LNCaP clone FGC (cell line): Measurements from ENCODE around the gene SPATA3.
A peak's percentile ranks its signal among the peaks of the same experiment; 100 is the strongest.

ENCODE experiments used
- DNase-seq: peaks from one replicate; pipeline ENCODE4 v3.0.0-alpha.2; 2011; ENCODE audit warnings: low read depth
- H3K4me3 ChIP-seq: 2 replicates; pipeline ENCODE4 v1.5.1; 2011; ENCODE audit warnings: mild to moderate bottlenecking, low read depth, low read length, control low read depth
- TF ChIP-seq, protein P1 (sequence below): IDR thresholded peaks from 2 replicates; pipeline ENCODE4 v1.5.1; 2012; ENCODE audit warnings: mild to moderate bottlenecking; ENCODE audit not compliant: control insufficient read depth, insufficient read depth; ENCODE audit errors: extremely low read depth

The SPATA3 gene

GRCh38 chr2:230991598-230991997 is 4.3 kb upstream of the SPATA3 start:
- no peak overlapping the region for H3K4me3 ChIP-seq
- DNase-seq, result no peak
- TF ChIP-seq, protein P1, sequence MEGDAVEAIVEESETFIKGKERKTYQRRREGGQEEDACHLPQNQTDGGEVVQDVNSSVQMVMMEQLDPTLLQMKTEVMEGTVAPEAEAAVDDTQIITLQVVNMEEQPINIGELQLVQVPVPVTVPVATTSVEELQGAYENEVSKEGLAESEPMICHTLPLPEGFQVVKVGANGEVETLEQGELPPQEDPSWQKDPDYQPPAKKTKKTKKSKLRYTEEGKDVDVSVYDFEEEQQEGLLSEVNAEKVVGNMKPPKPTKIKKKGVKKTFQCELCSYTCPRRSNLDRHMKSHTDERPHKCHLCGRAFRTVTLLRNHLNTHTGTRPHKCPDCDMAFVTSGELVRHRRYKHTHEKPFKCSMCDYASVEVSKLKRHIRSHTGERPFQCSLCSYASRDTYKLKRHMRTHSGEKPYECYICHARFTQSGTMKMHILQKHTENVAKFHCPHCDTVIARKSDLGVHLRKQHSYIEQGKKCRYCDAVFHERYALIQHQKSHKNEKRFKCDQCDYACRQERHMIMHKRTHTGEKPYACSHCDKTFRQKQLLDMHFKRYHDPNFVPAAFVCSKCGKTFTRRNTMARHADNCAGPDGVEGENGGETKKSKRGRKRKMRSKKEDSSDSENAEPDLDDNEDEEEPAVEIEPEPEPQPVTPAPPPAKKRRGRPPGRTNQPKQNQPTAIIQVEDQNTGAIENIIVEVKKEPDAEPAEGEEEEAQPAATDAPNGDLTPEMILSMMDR, result no peak

DNA sequence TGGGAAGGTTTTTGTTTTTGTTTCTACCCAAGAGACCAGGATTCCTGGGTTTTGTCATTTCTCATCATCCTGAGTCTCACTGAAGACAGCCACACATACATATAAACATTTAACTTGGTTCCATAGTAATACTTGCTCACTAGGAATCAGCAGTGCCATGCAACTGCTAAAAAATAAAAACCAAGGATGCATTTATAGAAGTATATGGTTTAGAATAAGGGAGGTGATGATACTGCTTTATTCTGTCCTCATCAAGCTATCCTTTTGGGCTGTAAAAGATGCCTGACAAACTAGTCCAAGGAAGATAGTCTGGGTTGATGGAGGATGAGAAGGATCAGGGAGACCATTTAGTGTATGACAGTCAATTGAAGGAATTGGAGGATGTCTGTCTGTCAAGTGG is 740 bp downstream of the SPATA3 start:
- TF ChIP-seq, protein P1, result no peak
- DNase-seq, result no peak

DNA sequence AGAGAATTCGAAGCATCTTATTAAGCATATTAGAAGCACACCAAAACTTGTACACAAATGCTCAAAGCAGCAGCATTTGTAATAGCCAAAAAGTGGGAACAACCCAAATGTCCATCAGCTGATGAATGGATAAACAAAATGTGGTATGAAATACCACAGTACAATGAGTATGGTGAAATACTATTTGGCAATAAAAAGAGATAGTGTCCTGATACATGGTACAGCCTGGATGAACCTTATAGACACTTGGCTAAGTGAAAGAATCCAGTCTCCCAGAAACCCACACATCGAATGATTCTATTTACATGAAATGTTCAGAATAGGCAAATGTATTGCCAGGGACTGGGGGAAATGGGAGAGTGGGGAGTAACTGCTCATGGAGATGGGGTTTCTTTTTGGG is 3.0 kb downstream of the SPATA3 start:
- TF ChIP-seq, protein P1, result no peak
- H3K4me3 ChIP-seq, result no peak overlapping the region
- no peak for DNase-seq

More for the DNA sequence above, 740 bp downstream of the SPATA3 start:
- no peak overlapping the region for H3K4me3 ChIP-seq

DNA sequence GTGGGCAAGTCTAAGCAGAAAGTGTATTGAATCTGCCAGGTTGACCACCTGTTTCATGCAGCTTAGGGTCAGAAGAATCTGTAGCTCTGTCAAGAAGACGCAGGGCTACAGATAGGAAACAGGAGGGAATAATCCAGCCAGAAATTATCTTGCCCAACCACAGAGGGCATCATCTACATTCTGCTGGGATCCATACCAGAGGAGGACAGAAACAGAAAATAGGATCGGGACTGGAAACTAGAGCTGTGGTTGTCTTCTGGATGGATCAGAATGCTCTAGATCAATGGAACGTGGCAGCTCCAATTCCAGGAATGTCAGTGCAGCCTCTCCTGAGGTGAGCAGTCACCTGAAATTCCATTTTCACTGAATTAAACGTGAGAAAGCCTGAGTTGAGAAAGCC is 3.6 kb downstream of the SPATA3 start:
- DNase-seq, result no peak
- H3K4me3 ChIP-seq, result no peak overlapping the region
- TF ChIP-seq, protein P1, result peak; percentile 11; the same call in 1 of the 2 replicates

DNA sequence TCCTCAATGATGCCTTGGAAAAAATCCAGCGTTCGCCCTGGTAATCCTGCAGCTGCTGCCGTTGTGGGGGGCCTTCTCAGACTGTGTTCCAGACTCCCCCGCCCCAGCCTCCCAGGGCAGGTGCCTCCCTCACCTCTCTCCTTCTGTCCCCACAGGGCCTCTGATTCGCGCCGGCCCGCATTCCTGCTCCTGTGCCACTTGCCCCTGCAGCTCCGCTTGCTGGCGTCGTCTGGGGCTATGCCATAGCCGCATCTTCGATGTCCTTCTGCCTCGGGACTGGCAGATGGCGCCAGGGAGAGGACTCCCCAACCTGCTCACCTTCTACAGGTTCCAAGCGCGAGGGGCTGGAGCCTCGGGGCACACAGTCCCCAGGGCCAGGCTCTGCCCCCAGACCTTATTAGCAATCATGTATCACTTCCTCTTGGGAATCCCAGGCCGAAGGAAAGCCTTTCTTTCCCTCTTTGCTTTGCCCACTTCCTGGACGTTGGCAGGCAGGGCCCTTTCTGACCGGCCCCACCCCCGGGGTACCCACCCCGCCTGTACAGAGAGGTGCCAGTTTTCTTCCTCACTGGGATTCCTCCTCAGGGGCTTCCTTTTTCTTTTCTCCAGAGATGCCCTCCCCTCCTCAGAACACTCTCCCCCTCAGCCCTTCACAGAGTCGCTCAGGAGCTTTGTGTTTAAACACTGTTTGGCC is 4.4 kb downstream of the SPATA3 start:
- no peak overlapping the region for H3K4me3 ChIP-seq
- DNase-seq, result no peak
- TF ChIP-seq, protein P1, result no peak

DNA sequence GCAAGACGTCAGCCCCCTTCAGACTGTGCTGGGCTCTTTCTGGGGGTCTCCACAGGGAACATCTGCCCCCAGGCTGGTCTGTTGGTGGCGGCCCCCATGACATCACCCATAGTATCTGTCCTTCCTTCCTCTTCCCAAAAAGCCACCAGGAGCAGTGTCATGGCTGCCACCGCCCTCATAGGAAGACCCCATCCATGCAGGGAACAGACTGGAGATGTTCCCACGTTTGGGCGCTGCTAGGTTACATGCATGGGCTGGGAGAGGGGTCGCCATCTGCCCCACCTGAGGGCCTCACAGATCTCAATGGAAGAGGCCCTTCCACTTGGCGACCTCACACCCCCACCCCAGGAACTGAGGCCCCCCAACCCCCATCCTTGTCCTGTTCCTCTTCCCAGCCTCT is 5.1 kb downstream of the SPATA3 start:
- TF ChIP-seq, protein P1, result no peak
- no peak overlapping the region for H3K4me3 ChIP-seq

DNA sequence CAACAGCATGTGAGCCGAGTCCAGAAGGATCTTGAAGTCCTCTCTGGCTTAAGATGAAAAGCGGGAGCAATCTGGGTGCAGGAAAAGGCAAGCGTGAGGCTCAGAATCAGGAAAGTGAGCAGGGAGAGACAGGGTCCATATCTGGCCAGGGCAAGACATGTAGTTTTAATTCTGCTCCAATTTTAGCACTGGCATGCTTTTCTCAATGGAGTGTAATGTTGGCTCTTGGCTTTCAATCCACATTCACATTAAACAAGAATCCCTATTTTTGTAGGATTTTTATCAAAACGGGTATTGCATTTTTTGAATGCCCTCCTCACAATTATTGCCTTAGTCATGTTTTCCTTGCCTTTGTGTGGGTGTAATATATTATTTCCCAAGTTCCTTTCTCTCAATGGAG is 6.0 kb downstream of the SPATA3 start:
- TF ChIP-seq, protein P1, result no peak
- DNase-seq, result no peak
- no peak overlapping the region for H3K4me3 ChIP-seq

More for the DNA sequence above, 5.1 kb downstream of the SPATA3 start:
- no peak for DNase-seq
